NK-92 (cell line): ENCODE data around the gene DMXL1.
"Not testable (repeated sequence)": the region's sequence is repeated elsewhere in the genome, so short reads cannot be mapped to it uniquely, and the experiment has no call there.

Experiments used
- DNase-seq: peaks from one replicate; lab custom pipeline; 2025; ENCODE audit not compliant: unreplicated experiment; lab: John Stamatoyannopoulos, UW

DMXL1 gene

DNA sequence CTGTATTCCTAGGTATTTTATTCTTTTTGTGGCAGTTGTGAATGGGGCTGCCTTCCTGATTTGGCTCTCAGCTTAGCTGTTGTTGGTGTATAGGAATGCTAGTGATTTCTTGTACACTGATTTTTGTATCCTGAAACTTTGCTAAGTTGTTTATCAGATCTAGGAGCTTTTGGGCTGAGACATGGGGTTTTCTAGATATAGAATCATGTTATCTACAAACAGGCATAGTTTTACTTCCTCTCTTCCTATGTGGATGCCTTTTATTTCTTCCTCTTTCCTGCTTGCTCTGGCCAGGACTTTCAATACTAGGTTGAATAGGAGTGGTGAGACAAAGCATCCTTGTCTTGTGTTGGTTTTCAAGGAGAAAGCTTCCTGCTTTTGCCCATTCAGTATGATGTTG is 129.9 kb downstream of the DMXL1 start:
- no peak for DNase-seq

DNA sequence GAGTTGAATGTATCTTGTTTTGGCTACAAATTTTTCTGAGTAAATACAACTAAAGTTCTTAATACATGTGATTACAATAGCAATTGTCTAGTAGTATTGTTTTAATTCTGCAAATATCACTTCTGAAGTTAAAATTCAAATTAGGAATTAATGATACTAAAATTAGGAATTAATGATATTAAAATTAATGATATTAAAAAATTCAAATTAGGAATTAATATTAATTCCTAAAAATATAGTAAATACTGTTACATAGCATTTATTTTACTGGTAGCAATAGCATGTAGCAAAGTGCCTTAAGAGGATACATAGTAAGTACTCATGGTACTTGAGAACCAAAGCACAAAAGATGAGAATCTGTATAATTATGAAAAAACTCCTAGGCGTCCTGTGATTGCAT is 136.2 kb downstream of the DMXL1 start:
- DNase-seq: no peak

DNA sequence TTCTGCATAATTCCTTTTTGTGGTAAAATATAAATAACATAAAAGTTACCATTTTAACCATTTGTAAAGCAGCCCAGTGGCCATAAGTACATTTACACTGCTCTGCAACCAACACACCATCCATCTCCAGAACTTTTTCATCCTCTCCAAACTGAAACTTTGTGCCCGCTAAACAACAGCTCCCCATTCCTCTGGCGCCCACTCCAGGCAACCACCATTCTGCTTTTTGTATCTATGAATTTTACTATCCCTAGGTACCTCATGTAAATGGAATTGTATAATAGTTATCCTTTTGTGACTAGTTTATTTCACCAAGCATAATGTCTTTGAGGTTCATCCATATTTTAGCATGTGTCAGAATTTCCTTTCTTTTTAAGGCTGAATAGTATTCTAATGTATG is 141.1 kb downstream of the DMXL1 start:
- DNase-seq: no peak

DNA sequence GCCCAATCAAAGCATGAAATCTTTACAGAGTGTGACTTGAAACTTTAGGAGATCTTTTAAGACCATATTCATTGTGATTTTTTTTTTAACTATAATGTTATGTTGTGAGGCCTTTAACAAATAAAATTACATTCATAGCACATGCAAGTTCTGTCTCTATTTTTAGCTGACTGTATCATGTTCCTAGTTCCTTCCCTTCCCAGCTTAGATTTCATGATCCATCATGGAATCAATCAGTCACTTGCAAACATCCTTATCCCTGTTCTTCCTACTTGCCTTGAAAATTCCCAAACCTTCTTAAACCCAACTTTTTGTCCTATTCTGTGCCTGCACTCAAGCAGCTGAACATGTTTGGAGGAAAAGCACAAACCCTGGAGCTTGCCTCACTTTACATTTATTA is 141.8 kb downstream of the DMXL1 start:
- DNase-seq: no peak

DNA sequence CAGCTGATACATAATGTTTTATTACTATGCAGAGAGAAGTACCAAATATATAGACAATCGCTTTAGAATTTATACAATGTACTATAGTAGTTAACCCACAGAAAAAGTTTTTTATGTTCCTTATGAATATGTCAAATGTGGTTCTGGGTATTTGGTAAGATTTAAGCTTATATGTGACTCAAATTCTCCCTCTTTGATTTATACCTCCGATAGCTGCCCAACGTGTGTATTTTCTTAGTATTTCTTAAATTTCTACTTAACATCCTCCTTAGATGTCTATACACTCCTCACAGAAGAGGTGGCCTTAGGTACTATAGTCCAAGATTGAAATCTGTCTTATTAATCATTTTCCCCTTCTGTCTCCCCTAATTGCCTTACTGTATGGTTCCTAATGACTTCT is 146.3 kb downstream of the DMXL1 start:
- no peak for DNase-seq

DNA sequence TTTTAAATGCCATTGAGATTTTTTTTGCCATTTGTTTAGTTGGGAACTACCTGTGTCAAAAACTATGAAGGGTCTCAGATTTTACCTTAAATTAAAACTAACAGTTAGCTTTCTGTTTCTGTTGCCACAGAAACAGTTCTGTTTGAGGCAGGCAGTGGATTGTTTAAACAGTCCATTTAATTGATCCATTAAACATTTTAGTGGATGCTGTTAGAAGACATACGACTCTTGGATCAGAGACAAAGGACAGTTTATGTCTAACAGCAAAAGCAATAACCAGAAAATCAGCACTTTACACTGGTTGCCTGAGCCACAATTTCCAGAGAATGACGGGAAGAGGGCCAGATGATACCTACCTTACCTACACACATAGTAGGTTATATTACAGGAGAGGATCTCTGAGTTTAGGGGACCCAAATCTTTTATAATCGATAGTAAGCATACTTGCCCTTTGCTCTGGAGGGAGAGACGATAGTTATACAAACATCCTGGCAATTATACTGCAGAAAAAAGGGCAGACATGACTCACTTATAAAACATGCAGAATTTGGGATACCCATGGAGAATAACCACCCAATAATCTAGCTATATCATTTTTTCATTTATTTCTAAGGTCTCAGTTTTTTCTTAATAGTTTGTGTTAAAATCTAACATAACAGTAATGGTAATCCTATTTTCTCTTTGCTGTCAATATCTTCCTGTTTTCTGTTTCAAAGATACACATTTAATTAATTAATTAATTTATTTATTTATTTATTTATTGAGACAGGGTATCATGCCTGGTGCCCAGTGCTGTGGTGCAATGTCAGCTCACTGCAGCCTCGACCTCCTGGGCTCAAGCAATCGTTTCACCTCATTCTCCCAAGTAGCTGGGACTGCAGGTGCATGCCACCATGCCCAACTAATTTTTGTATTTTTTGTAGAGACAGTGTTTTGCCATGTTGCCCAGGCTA is 148.2 kb downstream of the DMXL1 start:
- DNase-seq: no peak

DNA sequence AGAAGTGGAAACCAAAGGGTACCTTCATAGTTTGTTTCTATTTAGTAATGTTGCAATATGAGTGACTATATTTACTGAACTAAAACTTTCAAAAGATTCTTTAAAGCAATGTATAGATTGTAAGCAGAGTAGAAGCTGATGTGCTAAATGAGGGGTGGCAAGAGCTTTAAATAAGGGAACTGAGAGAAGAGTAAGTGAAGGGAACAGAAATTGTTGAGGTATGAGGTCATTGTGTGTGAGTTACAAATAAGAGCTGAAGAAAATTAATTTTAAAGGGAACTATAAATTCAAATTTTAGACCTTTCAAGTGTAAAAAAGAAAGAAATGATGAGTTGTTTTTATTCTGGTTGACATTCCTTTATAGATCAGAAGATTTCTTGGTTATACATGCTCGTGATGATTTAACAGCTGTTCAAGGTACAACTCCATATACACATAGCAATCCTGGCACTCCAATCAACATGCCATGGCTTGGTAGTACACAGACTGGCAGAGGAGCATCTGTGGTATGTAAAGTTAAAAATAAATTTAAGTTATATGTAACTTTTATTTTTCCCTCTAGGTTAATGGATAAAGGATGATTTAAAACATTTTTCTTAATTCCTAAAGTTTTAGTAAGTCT is 149.8 kb downstream of the DMXL1 start:
- DNase-seq: no peak

DNA sequence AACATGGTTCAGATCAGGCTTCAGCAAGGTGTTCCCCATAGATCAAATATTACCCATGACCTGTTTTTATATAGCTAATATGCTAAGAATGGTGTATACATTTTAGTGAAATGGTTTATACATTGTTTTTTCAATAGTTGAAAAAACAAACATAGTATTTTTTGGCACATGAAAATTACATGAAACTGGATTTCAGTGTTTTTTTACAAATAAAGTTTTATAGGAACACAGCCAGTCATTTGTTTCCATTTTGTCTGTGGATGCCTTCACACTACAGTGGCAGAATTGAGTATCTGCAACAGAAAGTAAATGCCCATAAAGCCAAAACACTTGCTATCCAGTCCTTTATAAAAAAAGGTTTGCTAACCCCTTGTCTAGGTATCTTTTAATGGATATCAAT is 150.4 kb downstream of the DMXL1 start:
- DNase-seq: no peak

DNA sequence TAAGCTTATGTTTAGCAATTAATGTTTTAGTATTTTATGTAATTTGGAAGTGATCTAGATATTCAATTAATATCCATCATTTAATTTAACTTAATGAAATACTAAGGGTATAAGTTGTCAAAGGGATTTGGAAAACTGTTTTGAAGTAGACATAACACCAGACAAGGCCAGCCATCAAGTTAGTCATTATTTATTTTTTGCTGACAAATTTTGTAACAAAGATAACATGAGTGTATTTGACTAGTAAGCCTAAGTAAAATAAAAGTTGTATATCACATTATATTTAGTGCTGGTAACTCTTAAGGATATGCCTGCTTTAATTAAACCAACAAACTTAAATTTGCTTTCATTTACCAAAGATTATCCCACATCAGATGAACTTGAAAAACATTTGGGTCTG is 159.1 kb downstream of the DMXL1 start:
- no peak for DNase-seq

DNA sequence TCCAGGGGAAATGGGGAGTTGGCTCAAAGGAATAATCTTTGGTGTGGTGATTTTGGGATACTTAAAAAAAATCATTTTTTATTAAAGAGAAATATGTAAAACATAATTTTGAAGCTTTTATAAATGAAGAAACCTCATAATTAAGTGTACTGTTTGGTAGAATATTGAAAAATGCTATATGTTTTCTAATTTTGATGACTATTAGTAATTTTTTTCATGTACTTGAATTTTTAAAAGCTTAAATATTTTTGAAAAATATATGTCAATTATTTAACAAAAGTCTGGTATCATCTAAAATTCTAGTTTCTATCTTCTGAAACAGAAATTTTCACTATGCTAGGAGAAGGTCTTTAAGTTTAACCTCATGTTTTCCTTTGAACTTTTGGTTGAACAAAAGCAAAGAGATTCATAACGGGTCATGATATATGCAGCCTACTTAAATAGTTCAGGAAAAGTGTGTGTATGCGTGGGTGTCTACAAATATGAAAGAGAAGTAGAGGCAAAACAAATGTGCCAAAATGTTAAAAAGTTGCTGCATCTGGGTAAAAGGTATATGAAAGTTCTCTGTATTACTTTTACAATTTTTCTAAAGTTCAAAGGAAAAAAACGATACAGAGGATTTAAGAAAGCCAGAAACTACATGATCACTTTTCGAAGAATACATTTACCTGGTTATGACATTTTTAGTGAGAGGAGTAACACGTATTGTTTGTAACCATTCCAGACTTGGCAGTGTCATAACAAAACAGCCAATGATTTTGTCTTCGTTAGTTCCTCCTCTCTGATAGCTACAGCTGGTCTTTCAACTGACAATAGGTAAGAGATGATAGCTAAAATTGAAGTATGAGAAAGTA is 167.6 kb downstream of the DMXL1 start:
- DNase-seq: no peak

DNA sequence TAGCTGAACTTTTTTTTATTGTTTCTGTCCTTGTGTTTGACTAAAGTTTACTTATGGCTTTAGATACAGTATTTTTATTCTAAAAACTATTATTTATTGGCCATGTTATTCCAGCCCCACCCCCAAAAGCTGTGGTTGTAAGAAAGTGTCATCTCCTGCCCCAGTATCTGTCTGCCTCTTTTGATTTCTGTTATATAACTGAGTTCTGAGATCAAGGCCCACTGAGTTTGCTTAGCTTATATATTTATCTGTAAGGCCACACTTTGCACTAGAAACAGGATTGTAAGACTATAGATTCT is 168.2 kb downstream of the DMXL1 start:
- no peak for DNase-seq

DNA sequence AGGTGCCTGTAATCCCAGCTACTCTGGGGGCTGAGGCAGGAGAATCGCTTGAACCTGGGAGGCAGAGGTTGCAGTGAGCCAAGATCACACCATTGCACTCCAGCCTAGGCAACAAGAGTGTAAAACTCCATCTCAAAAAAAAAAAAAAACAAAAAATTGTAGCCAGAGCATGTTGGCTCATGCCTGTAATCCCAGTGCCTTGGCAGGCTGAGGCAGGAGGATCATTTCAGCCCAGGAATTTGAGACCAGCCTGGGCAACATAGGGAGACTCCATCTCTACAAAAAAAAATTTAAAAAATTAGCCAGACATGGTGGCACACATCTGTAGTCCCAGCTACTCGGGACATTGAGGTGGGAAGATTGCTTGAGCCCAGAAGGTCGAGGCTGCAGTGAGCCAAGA is 168.9 kb downstream of the DMXL1 start:
- DNase-seq: not testable (repeated sequence)

DNA sequence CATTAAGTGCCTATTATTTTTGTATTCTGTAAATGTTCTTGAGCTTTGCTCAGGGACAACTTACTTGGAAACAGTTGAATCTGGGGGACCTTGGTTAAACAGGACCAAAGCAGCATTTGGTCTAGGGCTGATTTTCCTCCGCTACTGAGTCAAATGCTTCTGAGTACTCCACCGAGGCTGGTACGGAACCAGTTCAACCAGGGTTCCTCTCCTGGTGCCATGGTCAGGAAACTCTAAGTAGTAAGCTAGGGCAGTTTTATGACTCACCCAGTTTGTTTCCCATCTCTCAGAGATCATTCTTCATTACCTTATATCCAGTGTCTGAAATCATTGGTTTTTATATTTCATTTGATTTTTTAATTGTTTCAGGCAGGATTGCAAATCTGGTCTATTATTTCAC is 173.0 kb downstream of the DMXL1 start:
- DNase-seq: no peak

DNA sequence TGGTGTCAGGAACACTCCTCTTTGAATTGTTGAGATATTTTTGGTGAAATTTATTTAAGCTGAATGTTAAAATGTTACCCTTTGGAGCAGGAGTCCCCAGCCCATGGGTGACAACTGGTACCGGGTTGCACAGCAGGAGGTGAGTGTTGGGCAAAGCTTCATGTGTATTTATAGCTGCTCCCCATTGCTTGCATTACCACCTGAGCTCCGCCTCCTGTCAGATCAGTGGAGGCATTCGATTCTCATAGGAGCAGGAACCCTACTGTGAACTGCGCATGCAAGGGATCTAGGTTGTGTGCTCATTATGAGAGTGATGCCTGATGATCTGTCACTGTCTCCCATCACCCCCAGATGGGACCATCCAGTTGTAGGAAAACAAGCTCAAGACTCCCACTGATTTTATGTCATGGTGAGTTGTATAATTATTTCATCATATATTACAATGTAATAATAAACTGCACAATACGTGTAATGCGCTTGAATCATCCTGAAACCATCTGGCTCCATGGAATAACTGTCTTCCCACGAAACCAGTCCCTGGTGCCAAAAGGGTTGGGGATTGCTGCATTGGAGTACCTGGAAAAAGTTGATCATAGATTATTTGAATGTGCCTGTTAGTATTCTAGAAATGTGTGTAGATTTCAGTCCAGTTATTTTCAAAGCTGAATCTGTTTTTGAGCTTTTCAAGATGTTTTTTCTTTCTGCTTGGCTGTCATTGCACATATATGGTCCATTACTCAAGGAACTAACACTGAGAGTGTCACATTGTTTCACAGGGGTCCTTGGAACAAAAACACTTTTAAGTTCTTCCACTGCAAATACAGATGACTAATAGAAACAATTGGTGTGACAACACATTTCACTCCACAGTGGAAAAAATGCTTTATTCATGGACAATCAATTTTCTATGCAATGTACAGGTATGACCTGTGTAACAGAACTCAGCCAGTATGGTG is 180.3 kb downstream of the DMXL1 start:
- DNase-seq: no peak

DNA sequence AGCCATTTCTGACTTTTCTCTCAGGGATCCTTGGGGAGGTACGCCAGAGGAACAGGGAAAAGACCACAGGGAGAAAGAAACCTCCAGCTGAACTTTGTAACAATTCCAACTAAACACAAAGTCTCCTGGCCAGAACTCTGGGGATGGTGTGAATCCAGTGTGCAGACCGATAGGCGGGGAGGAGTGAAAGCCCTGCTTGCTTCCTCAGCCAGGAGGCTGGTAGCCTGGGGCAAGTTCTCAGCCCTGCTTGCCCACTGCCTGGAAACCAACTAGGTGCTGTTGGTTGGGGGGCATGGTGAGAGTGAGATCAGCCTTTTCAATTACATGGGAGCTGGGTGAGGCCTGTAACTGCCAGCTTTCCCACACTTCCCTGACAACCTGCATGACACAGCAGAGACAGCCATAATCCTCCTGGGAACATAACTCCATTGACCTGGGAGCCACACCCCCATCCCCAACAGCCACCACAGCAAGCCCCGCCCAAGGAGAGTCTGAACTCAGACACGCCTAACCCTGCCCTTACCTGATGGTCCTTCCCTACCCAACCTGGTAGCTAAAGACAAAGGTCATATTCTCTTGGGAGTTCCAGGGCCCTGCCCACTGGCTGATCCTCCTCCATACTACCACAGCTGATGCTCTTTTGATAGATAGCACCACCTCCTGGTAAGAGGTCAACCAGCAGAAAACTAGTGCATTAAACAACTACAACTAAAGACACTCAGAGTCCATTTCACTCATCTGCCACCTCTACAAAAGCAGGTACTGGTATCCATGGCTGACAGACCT is 184.9 kb downstream of the DMXL1 start:
- no peak for DNase-seq

DNA sequence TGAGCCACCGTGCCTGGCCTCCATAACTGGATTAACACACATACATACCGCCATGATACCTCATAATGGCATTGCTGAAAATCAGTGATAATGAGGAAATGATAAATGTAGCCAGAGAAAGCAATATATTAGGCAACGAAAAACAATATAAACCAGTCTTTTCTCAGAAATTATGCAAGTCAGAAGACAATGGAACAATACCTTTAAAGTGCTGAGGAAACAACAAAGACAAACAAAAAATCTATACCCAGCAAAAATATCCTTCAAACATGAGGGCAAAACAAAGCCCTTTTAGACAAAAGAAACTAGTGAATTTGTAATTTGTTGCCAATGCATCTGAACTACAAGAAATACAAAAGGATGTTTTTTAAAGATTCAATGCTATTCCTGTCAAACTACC is 186.7 kb downstream of the DMXL1 start:
- no peak for DNase-seq

DNA sequence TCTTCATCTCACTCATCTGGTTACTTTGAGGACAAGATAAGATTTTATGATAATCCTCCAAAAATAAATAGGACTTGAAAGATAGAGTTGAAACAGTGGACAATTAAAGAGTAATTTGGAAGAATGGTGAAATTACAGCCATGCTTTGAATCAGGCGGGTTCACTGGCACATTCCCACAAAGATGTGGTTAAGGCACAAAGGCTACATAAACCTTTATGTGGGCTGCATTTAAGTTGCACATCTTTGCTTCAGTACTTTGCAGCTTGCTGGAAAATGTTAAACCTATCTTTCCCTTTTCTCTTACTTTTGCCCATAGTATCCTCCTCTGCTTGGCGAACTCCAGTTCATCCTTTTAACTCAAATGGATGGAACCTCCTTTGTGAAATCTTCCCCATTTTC is 192.8 kb downstream of the DMXL1 start:
- no peak for DNase-seq

DNA sequence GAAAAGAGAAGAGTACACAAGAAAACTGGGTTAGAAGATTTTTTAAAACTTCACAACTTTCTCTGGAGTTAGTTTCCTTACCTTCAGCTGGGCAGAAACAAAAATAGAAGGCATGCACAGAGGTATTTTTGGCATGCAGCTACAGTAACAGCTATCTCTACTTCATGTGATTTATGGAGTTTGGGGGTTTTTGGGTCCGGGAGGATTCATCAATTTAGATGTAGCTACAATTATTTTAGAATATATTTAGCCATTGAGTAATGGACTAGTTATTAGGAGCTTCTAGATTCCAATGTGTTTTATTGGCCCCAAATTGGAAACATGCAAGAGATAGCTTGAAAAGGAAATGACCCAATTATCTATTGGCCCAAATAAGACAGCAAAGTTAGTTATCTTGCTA is 193.3 kb downstream of the DMXL1 start:
- no peak for DNase-seq

DNA sequence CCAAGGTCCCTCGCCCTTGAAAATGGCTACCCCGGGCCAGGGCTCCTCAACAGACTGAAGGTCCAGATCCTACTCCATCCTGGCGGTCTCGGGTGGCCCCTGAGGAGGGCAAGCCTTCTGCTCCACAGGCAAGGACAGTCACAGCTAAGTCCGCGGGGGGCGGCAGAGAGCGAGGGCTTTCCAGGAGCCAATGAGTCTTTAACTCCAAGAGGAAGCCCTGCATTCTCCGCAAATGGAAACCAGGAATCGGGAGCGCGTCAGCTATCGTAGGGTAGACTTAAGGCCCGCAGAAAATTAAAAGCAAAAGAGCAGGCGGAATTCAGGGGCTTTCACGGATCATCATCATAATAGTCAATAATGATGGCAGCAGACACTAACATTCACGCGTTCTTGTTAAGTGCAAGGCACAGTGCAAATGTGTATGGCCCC is 197.1 kb downstream of the DMXL1 start:
- DNase-seq: no peak
